ENCODE results near the gene NOSTRIN.

DNA sequence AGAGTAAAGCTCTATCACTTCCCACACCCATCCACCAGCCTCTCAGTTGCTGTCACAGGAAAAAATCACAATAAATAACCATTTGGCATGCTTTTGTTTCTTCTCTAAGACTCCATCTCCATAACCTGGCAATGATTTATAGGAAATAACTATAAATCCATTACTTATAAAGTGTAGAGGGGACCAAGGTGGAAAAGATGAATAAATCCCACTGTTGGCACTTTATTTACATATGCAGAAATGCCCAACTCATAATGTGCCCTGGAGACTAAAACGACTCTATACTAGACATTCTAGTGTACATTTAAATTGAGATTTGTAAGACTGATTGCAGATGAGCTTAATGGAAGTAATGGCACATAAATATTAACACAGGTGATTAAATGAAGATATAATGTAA, 7.5 kb upstream of the NOSTRIN start:
- no peak for TF ChIP-seq EP300 (IDR thresholded peaks at IDR 0.05)
- TF ChIP-seq, protein P1, sequence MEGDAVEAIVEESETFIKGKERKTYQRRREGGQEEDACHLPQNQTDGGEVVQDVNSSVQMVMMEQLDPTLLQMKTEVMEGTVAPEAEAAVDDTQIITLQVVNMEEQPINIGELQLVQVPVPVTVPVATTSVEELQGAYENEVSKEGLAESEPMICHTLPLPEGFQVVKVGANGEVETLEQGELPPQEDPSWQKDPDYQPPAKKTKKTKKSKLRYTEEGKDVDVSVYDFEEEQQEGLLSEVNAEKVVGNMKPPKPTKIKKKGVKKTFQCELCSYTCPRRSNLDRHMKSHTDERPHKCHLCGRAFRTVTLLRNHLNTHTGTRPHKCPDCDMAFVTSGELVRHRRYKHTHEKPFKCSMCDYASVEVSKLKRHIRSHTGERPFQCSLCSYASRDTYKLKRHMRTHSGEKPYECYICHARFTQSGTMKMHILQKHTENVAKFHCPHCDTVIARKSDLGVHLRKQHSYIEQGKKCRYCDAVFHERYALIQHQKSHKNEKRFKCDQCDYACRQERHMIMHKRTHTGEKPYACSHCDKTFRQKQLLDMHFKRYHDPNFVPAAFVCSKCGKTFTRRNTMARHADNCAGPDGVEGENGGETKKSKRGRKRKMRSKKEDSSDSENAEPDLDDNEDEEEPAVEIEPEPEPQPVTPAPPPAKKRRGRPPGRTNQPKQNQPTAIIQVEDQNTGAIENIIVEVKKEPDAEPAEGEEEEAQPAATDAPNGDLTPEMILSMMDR (IDR thresholded peaks at IDR 0.05), result no peak

Data from sigmoid colon (tissue), 4 donors.